ENCODE results near the gene CENPP.

The CENPP gene

DNA sequence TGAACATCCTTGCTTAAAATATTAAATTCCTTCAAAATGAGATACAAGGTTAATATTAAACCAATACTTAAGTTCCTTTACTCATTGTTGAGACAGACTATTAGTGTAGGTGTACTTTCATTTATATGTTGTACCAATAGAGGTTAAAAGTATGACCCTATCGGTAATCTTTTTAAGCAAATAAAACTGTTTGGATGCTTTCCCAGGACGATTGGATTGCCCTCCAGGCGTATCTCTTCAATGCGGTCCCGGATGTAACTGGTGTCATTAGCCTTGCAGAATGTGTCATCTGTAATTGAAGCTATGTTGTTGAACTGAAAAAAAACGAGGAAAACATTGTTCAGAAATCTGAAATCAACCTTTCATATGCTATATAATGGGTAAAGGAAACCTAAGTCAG lies 59.7 kb downstream of the CENPP start:
- H3K27me3 ChIP-seq (ENCODE audit: control insufficient read depth, insufficient read depth, low read length) = no peaks in the 10 kb centered on the region
- no peak overlapping the region for H3K4me3 ChIP-seq (ENCODE audit: low read depth, low read length)
- H3K36me3 ChIP-seq (ENCODE audit: control insufficient read depth, insufficient read depth, low read length) = no peaks in the 10 kb centered on the region

DNA sequence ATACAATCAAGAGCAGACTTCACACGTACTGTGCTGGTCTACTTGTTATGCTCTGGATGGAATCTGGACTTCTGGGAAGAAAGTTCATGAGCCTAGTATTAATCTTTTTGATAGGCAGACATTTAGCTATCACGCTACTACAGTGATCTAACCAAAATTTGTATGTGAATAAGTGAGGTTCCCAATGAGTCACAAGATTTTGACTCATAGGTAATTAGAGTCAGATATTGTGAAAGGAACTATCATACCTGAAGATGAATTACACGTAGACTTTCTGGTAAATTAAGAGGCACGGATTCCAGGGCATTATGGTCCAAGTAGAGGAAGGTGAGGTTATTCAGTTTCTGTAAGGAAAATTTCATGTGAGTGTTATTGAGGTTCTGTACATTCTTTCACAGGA lies 60.2 kb downstream of the CENPP start:
- no peaks in the 10 kb centered on the region for H3K27me3 ChIP-seq (ENCODE audit: control insufficient read depth, insufficient read depth, low read length)
- no peaks in the 10 kb centered on the region for H3K9me3 ChIP-seq (ENCODE audit: control insufficient read depth, insufficient read depth, low read length)
- H3K4me3 ChIP-seq (ENCODE audit: low read depth, low read length) = no peak overlapping the region
- H3K36me3 ChIP-seq (ENCODE audit: control insufficient read depth, insufficient read depth, low read length) = no peaks in the 10 kb centered on the region
- H3K9ac ChIP-seq (ENCODE audit: low read depth, low read length) = no peak overlapping the region
- H3K4me1 ChIP-seq (ENCODE audit: control insufficient read depth, insufficient read depth, low read length) = no peaks in the 10 kb centered on the region

More for the DNA sequence above, 59.7 kb downstream of the CENPP start:
- Histone ChIP-seq H3K4me1 (ENCODE audit: control insufficient read depth, insufficient read depth, low read length) (no peaks in the 10 kb centered on the region), H3K9ac (ENCODE audit: low read depth, low read length) (no peak overlapping the region), H3K9me3 (ENCODE audit: control insufficient read depth, insufficient read depth, low read length) (no peaks in the 10 kb centered on the region)

DNA sequence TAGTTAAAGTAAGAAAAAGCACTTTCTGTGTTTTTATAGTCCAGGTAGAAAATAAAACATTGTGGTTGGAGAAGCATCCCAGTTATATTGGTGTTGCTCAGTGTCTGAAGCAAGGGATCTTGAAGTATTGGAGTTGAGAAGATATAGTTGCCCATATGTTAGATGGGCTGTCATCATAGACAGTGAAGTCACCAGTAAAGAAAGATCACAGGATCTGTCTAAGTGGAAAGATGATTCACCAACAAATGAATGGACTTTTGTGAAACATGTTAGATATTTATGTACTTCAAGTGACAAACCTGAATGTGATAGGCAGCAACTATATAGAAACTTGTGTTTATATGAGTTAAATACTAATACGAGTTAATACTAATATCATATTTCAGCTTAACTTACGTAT lies 66.9 kb downstream of the CENPP start:
- no peaks in the 10 kb centered on the region for H3K27me3 ChIP-seq (ENCODE audit: control insufficient read depth, insufficient read depth, low read length)
- H3K36me3 ChIP-seq (ENCODE audit: control insufficient read depth, insufficient read depth, low read length) = no peaks in the 10 kb centered on the region
- H3K9me3 ChIP-seq (ENCODE audit: control insufficient read depth, insufficient read depth, low read length) = no peaks in the 10 kb centered on the region
- H3K9ac ChIP-seq (ENCODE audit: low read depth, low read length) = no peak overlapping the region
- H3K4me3 ChIP-seq (ENCODE audit: low read depth, low read length) = no peak overlapping the region
- no peaks in the 10 kb centered on the region for H3K4me1 ChIP-seq (ENCODE audit: control insufficient read depth, insufficient read depth, low read length)

DNA sequence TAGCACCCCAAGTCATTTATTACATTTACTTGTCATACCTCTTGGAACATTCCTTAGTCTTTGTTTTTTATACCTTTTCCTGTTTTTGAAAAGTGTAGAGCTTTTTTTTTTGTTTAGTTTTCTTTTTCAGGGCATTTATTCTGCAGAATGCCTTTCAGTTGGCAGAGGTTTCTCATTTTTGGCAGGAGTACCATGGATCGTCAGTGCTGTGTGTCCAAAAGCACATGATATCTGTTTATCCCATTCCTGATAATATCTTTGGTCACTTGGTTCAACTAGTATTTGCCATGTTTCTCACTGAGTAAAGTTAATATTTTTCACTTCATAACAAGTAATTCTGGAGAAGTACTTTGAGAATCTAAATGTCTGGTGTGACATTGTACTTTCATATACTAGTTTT lies 67.9 kb downstream of the CENPP start:
- Histone ChIP-seq H3K36me3 (ENCODE audit: control insufficient read depth, insufficient read depth, low read length) (no peaks in the 10 kb centered on the region), H3K4me3 (ENCODE audit: low read depth, low read length) (no peak overlapping the region), H3K27me3 (ENCODE audit: control insufficient read depth, insufficient read depth, low read length) (no peaks in the 10 kb centered on the region), H3K9ac (ENCODE audit: low read depth, low read length) (no peak overlapping the region), H3K9me3 (ENCODE audit: control insufficient read depth, insufficient read depth, low read length) (no peaks in the 10 kb centered on the region), H3K4me1 (ENCODE audit: control insufficient read depth, insufficient read depth, low read length) (no peaks in the 10 kb centered on the region)

DNA sequence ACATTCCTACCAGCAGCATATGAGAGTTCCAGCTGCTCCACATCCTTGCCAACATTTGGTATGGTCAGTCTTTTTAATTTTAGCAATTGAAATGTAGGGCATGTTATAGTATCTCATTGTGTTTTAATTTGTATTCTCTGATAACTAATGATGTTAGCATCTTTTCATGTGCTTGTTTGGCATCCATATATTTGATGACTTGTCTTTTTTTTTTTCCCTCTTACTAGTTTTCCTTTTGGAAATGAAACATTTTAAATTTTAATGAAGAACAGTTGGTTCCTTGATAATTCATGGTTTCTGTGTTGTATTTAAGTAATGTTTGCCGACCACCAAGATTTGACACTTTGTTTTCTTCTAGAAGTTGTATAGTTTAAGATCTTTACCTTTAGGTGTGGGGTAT lies 69.9 kb downstream of the CENPP start:
- H3K4me1 ChIP-seq (ENCODE audit: control insufficient read depth, insufficient read depth, low read length) = no peaks in the 10 kb centered on the region

DNA sequence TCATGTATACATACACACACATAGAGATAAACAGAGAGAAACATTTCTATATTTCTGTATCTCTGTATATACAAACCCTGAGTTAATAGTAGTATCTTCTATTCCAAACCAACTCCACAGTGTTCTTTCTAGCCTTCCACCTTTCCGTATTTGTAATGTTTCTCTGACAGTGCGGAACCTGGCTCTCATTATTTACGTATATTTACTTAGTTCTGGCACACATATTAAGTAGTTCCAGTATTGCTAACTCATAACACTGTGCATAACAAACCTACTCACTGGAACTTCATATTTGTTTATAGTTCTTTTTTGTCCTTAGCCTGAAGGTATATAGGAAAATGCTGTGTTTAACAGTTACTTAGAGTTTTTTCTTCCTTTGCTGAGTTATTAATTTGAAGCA lies 72.1 kb downstream of the CENPP start:
- Histone ChIP-seq H3K4me3 (ENCODE audit: low read depth, low read length) (no peak overlapping the region), H3K9ac (ENCODE audit: low read depth, low read length) (no peak overlapping the region), H3K4me1 (ENCODE audit: control insufficient read depth, insufficient read depth, low read length) (no peaks in the 10 kb centered on the region), H3K36me3 (ENCODE audit: control insufficient read depth, insufficient read depth, low read length) (no peaks in the 10 kb centered on the region), H3K27me3 (ENCODE audit: control insufficient read depth, insufficient read depth, low read length) (no peaks in the 10 kb centered on the region), H3K9me3 (ENCODE audit: control insufficient read depth, insufficient read depth, low read length) (no peaks in the 10 kb centered on the region)

More for the DNA sequence above, 69.9 kb downstream of the CENPP start:
- no peak overlapping the region for H3K9ac ChIP-seq (ENCODE audit: low read depth, low read length)
- no peaks in the 10 kb centered on the region for H3K36me3 ChIP-seq (ENCODE audit: control insufficient read depth, insufficient read depth, low read length)
- no peaks in the 10 kb centered on the region for H3K9me3 ChIP-seq (ENCODE audit: control insufficient read depth, insufficient read depth, low read length)
- no peaks in the 10 kb centered on the region for H3K27me3 ChIP-seq (ENCODE audit: control insufficient read depth, insufficient read depth, low read length)
- no peak overlapping the region for H3K4me3 ChIP-seq (ENCODE audit: low read depth, low read length)

DNA sequence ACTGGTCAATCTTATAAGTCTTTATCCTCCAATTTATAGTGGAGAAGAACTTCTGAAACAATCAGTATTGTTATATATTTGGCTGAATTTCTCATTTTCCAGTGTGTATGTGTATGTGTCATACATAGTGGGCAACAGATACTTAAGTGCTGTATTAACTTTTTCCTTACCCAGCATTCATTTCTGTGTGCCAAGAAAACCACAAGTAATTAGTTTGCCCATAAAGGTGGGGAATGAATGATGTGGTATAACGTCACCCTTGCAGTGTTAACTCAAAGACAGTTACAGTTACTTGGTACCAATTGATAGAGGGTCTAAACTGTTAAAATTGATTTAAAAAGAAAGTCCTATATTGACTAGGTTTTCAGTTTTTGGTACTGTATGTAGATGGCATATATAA lies 76.6 kb downstream of the CENPP start:
- H3K36me3 ChIP-seq (ENCODE audit: control insufficient read depth, insufficient read depth, low read length) = no peaks in the 10 kb centered on the region
- H3K9ac ChIP-seq (ENCODE audit: low read depth, low read length) = no peak overlapping the region
- no peaks in the 10 kb centered on the region for H3K27me3 ChIP-seq (ENCODE audit: control insufficient read depth, insufficient read depth, low read length)
- H3K4me1 ChIP-seq (ENCODE audit: control insufficient read depth, insufficient read depth, low read length) = no peaks in the 10 kb centered on the region
- H3K4me3 ChIP-seq (ENCODE audit: low read depth, low read length) = no peak overlapping the region
- H3K9me3 ChIP-seq (ENCODE audit: control insufficient read depth, insufficient read depth, low read length) = no peaks in the 10 kb centered on the region

DNA sequence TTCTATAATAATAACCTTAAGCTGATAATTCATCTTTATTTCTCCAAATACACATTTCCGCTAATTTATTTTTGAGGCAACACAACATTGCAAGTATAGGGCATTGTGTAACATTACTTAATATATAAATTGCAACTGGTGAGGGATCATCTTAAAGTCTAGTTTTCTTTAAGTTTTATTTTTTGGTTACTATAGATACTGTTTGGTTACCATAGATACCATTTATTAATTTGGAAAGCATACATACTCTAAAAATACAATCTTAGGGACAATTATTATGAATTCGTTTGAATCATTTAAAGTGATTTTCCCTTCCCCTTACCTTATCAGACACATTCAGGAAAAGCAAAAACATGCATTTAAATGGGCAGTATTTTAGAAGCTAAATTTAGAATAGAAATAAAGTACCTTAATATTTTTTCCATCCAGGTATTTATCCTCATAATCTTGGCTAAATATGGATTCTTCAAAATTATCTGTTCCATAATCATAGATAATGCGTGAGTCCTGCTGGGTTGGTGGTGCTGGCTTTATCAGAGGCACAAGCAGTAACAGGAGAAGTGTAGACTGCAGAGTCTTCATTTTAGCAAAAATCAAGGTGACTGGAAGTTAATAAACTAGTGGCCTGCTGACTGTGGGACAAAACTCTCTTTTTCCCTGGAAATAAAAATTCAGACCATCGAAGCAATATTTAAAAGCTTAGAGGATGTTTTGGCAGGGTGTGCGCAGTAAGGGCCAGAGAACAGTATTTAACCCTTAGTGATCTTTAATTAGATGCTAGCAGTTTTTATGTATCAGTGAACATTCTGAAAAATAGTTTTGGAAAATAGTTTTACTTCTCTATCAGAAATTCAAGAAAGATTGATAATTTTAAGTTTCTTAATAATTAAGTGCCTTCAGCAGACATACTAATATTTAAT lies 77.3 kb downstream of the CENPP start:
- no peaks in the 10 kb centered on the region for H3K36me3 ChIP-seq (ENCODE audit: control insufficient read depth, insufficient read depth, low read length)
- H3K9me3 ChIP-seq (ENCODE audit: control insufficient read depth, insufficient read depth, low read length) = no peaks in the 10 kb centered on the region
- no peak overlapping the region for H3K9ac ChIP-seq (ENCODE audit: low read depth, low read length)
- no peaks in the 10 kb centered on the region for H3K27me3 ChIP-seq (ENCODE audit: control insufficient read depth, insufficient read depth, low read length)
- no peak overlapping the region for H3K4me3 ChIP-seq (ENCODE audit: low read depth, low read length)
- no peaks in the 10 kb centered on the region for H3K4me1 ChIP-seq (ENCODE audit: control insufficient read depth, insufficient read depth, low read length)

DNA sequence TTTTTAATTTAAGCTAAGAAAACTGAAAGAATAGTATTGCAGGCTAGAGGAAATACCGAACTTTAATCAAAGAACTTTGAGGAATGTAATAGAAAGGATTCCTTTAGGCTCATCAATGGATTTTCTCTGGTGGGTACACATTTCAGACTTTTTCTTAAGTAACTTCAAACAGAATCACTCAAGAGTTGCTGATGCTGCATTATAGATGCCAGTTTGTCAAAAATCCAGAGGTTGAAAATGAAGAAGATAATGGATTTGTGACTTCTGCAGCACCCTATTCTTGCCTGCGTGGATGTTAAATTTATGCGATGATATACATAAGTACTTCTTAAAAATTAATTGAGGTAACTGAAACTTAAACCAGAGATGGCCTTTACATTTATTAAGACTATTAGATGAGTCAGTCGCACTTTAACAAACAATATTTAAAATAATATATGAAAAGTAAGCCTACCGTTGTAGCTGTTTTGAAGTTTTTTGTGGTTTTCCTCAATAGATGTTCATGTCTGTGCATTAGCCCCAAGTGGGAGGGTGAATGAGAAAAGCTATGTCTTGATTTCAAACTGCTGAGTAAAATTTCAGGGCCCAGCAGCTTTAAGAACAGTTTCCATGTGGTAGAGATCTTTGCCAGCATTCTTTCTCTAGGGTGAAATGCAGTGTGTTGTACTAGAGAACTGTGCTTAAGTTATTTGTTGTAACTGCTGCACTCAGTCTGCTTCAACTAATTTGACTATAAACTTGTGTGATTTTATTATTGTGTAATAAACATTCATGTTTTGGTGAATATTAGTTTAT lies 78.5 kb downstream of the CENPP start, which contains the start of gene OGN:
OGN (minus strand) TSS at position 537 of the 795 bp plus-strand sequence. CDS start 1,171 bp downstream, outside the sequence.
- no peaks in the 10 kb centered on the region for H3K9me3 ChIP-seq (ENCODE audit: control insufficient read depth, insufficient read depth, low read length)
- no peaks in the 10 kb centered on the region for H3K4me1 ChIP-seq (ENCODE audit: control insufficient read depth, insufficient read depth, low read length)
- no peaks in the 10 kb centered on the region for H3K36me3 ChIP-seq (ENCODE audit: control insufficient read depth, insufficient read depth, low read length)
- H3K4me3 ChIP-seq (ENCODE audit: low read depth, low read length) = no peak within 1 kb of the TSS
- no peaks in the 10 kb centered on the region for H3K27me3 ChIP-seq (ENCODE audit: control insufficient read depth, insufficient read depth, low read length)
- no peak within 1 kb of the TSS for H3K9ac ChIP-seq (ENCODE audit: low read depth, low read length)

DNA sequence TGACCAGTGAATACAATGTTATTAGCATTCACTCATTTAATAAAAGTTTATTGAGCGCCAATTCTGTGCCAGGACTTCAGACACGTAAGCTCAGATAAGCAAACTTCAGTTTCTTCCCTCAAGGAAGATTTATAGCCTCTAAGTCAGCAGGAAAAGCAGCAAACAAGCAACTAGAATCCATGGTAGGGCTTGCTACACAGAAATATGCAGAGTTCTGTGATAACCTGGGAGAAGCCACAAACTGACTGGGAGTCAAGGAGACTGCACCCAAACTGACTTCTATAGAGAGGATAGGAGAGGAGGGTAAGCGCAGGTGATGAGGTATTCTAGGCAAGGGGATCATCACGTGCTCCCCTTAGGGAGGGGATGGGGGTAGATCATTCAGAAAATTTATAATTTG lies 80.1 kb downstream of the CENPP start:
- Histone ChIP-seq H3K9ac (ENCODE audit: low read depth, low read length) (no peak overlapping the region), H3K36me3 (ENCODE audit: control insufficient read depth, insufficient read depth, low read length) (no peaks in the 10 kb centered on the region), H3K9me3 (ENCODE audit: control insufficient read depth, insufficient read depth, low read length) (no peaks in the 10 kb centered on the region), H3K27me3 (ENCODE audit: control insufficient read depth, insufficient read depth, low read length) (no peaks in the 10 kb centered on the region), H3K4me3 (ENCODE audit: low read depth, low read length) (no peak overlapping the region), H3K4me1 (ENCODE audit: control insufficient read depth, insufficient read depth, low read length) (no peaks in the 10 kb centered on the region)

DNA sequence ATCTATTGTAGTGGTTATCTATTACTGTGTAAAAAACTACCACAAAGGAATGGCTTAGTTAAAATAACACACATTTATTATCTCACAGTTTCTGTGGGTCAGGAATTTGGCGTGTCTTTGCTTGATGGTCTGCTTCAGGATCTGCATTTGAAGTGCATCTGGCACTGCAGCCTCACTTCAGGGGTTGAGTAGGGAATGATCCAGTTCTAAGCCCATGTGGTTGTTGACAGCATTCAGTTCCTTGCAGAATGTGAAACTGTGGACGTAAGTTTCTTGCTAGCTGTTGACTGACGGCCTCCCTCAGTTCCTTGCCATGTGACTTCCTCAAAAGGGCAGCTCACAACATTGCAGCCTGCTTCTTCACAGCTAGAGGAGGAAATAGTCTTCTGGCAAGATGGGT lies 80.7 kb downstream of the CENPP start:
- H3K27me3 ChIP-seq (ENCODE audit: control insufficient read depth, insufficient read depth, low read length) = no peaks in the 10 kb centered on the region
- no peaks in the 10 kb centered on the region for H3K4me1 ChIP-seq (ENCODE audit: control insufficient read depth, insufficient read depth, low read length)
- H3K9me3 ChIP-seq (ENCODE audit: control insufficient read depth, insufficient read depth, low read length) = no peaks in the 10 kb centered on the region
- no peak overlapping the region for H3K9ac ChIP-seq (ENCODE audit: low read depth, low read length)
- no peak overlapping the region for H3K4me3 ChIP-seq (ENCODE audit: low read depth, low read length)
- no peaks in the 10 kb centered on the region for H3K36me3 ChIP-seq (ENCODE audit: control insufficient read depth, insufficient read depth, low read length)

DNA sequence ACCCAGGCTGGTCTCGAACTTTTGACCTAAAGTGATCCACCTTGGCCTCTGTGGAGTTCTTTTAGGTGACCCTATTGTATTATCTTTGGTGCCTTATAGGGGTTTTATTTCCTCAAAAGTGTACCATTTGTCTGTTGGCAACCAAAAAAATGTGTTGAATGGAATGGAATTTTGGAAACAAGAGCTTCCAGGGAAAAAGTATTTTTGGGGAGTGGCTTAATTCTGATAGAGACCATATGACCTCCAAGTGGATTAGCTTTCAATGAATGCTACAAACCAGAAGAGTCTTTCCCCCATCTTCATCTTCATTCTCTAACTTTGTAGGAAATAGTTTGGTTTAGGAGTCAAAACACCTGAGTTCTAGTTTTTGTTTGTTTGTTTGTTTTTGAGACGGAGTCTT lies 82.1 kb downstream of the CENPP start:
- no peaks in the 10 kb centered on the region for H3K9me3 ChIP-seq (ENCODE audit: control insufficient read depth, insufficient read depth, low read length)
- H3K36me3 ChIP-seq (ENCODE audit: control insufficient read depth, insufficient read depth, low read length) = no peaks in the 10 kb centered on the region
- no peaks in the 10 kb centered on the region for H3K4me1 ChIP-seq (ENCODE audit: control insufficient read depth, insufficient read depth, low read length)
- H3K4me3 ChIP-seq (ENCODE audit: low read depth, low read length) = no peak overlapping the region
- H3K9ac ChIP-seq (ENCODE audit: low read depth, low read length) = no peak overlapping the region
- no peaks in the 10 kb centered on the region for H3K27me3 ChIP-seq (ENCODE audit: control insufficient read depth, insufficient read depth, low read length)

Measured in iPS-15b (cell line).